ENCODE results near the gene P2RY6. TPM values are rescaled to one million over a fixed set of nuclear protein-coding genes. Genes with fewer than 3 reads are reported as not detected.

Gene P2RY6
- polyA plus RNA-seq, 1 donor (not counting 4 experiments of a cell fraction or from before 2014, with no cell fraction given) = 0.04 TPM

DNA sequence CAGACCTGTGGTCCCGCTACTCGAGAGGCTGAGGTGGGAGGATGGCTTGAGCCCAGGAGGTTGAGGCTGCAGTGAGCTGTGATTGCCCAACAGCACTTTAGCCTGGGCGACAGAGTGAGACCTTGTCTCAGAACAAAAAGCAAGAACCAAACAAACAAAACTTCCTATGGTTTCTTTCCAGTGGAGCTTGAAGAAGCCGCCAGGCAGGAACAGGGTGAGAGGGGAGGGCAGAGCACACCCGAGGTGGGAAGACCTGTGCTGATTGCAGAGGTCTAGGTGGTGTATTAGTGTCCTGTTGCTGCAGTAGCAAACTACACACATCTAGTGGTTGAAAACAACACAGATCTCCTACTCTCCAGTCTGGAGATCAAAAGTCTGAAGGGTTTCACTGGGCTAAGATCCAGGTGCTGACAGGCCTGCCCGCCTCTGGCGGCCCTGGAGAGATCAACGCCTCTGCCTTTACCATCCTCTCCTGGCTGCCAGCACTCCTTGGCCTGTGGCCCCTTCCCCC is 46.4 kb downstream of the P2RY6 start:
- Histone ChIP-seq H3K4me1 (ENCODE audit: control insufficient read depth, extremely low read depth, insufficient read depth, low read length) (peaks cover 7% of the 10 kb centered on the region), H3K79me2 (ENCODE audit: control insufficient read depth, insufficient read depth, low read length) (no peaks in the 10 kb centered on the region)

DNA sequence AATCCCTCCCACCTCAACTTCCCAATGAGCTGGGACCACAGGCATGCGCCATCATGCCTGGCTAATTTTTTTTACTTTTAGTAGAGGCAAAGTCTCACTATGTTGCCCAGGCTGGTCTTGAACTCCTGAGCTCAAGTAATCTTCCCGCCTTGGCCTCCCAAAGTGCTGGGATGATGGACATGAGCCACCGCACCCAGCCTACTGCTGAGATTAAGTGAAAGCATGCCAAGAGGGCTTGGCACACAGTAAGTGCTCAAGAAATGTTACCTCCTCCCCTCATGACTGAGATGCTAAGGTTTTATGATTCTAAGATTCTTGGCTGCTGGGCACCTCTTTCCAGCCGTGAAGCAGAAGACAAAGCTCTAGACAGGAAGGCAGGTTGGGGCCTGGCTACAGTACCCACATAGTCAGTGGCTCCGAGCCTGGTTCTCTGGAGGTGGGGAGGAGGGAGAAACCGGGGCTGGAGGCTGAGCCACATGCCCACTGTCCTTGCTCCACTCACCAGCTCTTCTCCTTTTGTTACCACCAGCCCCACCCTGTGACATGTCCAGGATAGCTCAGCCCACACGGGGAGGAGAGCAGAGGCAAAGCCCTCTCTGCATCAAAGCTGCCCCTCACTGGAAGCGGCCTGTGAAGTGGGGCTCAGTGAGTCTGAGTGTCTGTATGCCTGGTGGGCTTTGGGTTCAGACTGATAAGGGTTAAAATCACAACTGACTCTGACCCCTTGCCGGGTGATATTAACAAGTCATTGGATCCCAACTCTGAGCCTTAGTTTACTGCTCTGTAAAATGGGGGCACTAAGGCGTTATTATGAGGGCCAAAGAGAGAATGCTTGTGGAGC is 48.8 kb downstream of the P2RY6 start:
- Histone ChIP-seq H3K4me3 (ENCODE audit: control insufficient read depth in 2 of 3, extremely low read depth in 1 of 3, insufficient read depth in 2 of 3, low read depth in 1 of 3, low read length in 3 of 3) (no peak overlapping the region), H4K20me1 (ENCODE audit: control insufficient read depth, extremely low read depth, insufficient read depth, low read length) (peaks cover 2% of the 10 kb centered on the region), H3K79me2 (ENCODE audit: control insufficient read depth, insufficient read depth, low read length) (no peaks in the 10 kb centered on the region), H3K9me1 (ENCODE audit: control insufficient read depth, extremely low read depth, insufficient read depth, low read length) (no peaks in the 10 kb centered on the region), H3K4me2 (ENCODE audit: control insufficient read depth, extremely low read depth, insufficient read depth, low read depth, low read length) (no peak overlapping the region), H3K27ac (ENCODE audit: control insufficient read depth, insufficient read depth, low read length) (no peak overlapping the region), H3K9ac (ENCODE audit: control insufficient read depth, extremely low read depth, insufficient read depth, low read length) (no peak overlapping the region), H3K9me3 (ENCODE audit: control insufficient read depth, low read depth, low read length) (no peaks in the 10 kb centered on the region), H3K27me3 (ENCODE audit: control insufficient read depth, extremely low read depth, insufficient read depth, low read length) (no peaks in the 10 kb centered on the region), H3K36me3 (ENCODE audit: control insufficient read depth in 2 of 2, extremely low read depth in 1 of 2, insufficient read depth in 2 of 2, low read length in 2 of 2) (no peaks in the 10 kb centered on the region), H2AFZ (ENCODE audit: control insufficient read depth, low read length) (no peak overlapping the region), H3K4me1 (ENCODE audit: control insufficient read depth, extremely low read depth, insufficient read depth, low read length) (no peaks in the 10 kb centered on the region)
- dilution Hi-C loops (cut with MboI; ENCODE audit: extremely low pct_ligation_motif_present, low sequenced_read_pairs) = no loop called here
- DNase-seq (ENCODE audit: low read depth, low spot score) = no peak
- TF ChIP-seq, protein P1, sequence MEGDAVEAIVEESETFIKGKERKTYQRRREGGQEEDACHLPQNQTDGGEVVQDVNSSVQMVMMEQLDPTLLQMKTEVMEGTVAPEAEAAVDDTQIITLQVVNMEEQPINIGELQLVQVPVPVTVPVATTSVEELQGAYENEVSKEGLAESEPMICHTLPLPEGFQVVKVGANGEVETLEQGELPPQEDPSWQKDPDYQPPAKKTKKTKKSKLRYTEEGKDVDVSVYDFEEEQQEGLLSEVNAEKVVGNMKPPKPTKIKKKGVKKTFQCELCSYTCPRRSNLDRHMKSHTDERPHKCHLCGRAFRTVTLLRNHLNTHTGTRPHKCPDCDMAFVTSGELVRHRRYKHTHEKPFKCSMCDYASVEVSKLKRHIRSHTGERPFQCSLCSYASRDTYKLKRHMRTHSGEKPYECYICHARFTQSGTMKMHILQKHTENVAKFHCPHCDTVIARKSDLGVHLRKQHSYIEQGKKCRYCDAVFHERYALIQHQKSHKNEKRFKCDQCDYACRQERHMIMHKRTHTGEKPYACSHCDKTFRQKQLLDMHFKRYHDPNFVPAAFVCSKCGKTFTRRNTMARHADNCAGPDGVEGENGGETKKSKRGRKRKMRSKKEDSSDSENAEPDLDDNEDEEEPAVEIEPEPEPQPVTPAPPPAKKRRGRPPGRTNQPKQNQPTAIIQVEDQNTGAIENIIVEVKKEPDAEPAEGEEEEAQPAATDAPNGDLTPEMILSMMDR (optimal IDR thresholded peaks at IDR 0.05 in 1 of 3, IDR thresholded peaks at IDR 0.05 in 1 of 3, conservative IDR thresholded peaks at IDR 0.05 in 1 of 3; ENCODE audit: extremely low read depth in 1 of 3, insufficient read depth in 2 of 3, low read length in 3 of 3) = no peak
- TF ChIP-seq EZH2 (IDR thresholded peaks at IDR 0.05; ENCODE audit: low read length) = no peak
- FAIRE-seq = no peak

More for the DNA sequence above, 46.4 kb downstream of the P2RY6 start:
- no peaks in the 10 kb centered on the region for H3K9me1 ChIP-seq (ENCODE audit: control insufficient read depth, extremely low read depth, insufficient read depth, low read length)
- DNase-seq (ENCODE audit: low read depth, low spot score) (no peak), FAIRE-seq (no peak)
- H4K20me1 ChIP-seq (ENCODE audit: control insufficient read depth, extremely low read depth, insufficient read depth, low read length) = no peaks in the 10 kb centered on the region
- H3K4me2 ChIP-seq (ENCODE audit: control insufficient read depth, extremely low read depth, insufficient read depth, low read depth, low read length) = no peak overlapping the region
- H3K9me3 ChIP-seq (ENCODE audit: control insufficient read depth, low read depth, low read length) = no peaks in the 10 kb centered on the region
- dilution Hi-C loops (cut with MboI; ENCODE audit: extremely low pct_ligation_motif_present, low sequenced_read_pairs) = no loop called here
- H3K4me3 ChIP-seq (ENCODE audit: control insufficient read depth in 2 of 3, extremely low read depth in 1 of 3, insufficient read depth in 2 of 3, low read depth in 1 of 3, low read length in 3 of 3) = no peak overlapping the region
- no peaks in the 10 kb centered on the region for H3K27me3 ChIP-seq (ENCODE audit: control insufficient read depth, extremely low read depth, insufficient read depth, low read length)
- H3K36me3 ChIP-seq (ENCODE audit: control insufficient read depth in 2 of 2, extremely low read depth in 1 of 2, insufficient read depth in 2 of 2, low read length in 2 of 2) = peaks cover 0 to 1% of the 10 kb centered on the region in 2 experiments
- H2AFZ ChIP-seq (ENCODE audit: control insufficient read depth, low read length) = no peak overlapping the region
- TF ChIP-seq, protein P1 (optimal IDR thresholded peaks at IDR 0.05 in 1 of 3, IDR thresholded peaks at IDR 0.05 in 1 of 3, conservative IDR thresholded peaks at IDR 0.05 in 1 of 3; ENCODE audit: extremely low read depth in 1 of 3, insufficient read depth in 2 of 3, low read length in 3 of 3) = no peak
- TF ChIP-seq EZH2 (IDR thresholded peaks at IDR 0.05; ENCODE audit: low read length) = no peak
- no peak overlapping the region for H3K9ac ChIP-seq (ENCODE audit: control insufficient read depth, extremely low read depth, insufficient read depth, low read length)
- no peak overlapping the region for H3K27ac ChIP-seq (ENCODE audit: control insufficient read depth, insufficient read depth, low read length)

Data from keratinocyte (primary cell).